Gastrocnemius medialis (tissue), 4 donors: ENCODE results near the gene PRPF18.

ENCODE experiments used
- POLR2A ChIP-seq, 2 donors: fragments of 450-650 bp; IDR thresholded peaks; one replicate each; pipeline ENCODE4 v1.6.1; 2017; ENCODE audit warnings: antibody characterized with exemption in 2 of 2, mild to moderate bottlenecking in 2 of 2, moderate library complexity in 2 of 2
- TF ChIP-seq, protein P1 (sequence below), 5 experiments: fragments of 450-650 bp in 3 of 5; fragments of 200-600 bp in 2 of 5; sonication (generic) in 2 of 5; IDR thresholded peaks in 4 of 5; conservative IDR thresholded peaks in 1 of 5; 1 replicate in 4 of 5; 2 replicates in 1 of 5; pipeline ENCODE4 v1.5.1; 2016 to 2019; ENCODE audit warnings: antibody characterized with exemption in 5 of 5, mild to moderate bottlenecking in 3 of 5, moderate library complexity in 3 of 5

DNA sequence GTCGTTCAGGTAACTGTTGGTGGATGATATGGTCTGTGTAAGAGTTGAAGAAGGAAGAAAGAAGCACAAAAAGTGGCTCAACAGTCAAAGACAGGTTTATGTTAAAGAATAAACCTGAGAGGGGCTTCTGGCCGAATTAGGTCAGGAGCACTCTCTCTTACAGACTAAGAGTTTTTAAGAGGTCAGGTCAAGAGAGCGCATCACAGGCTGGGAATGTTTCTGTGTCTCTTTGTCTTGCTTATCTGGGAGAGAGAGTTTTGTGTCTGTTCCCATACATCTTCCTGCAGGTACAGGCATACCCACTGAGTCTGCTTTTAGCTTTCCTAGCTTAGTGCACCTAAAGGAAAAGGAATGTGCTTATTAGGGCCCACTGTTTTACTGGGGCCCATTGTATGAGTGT lies 22.2 kb upstream of the PRPF18 start:
- TF ChIP-seq, protein P1, sequence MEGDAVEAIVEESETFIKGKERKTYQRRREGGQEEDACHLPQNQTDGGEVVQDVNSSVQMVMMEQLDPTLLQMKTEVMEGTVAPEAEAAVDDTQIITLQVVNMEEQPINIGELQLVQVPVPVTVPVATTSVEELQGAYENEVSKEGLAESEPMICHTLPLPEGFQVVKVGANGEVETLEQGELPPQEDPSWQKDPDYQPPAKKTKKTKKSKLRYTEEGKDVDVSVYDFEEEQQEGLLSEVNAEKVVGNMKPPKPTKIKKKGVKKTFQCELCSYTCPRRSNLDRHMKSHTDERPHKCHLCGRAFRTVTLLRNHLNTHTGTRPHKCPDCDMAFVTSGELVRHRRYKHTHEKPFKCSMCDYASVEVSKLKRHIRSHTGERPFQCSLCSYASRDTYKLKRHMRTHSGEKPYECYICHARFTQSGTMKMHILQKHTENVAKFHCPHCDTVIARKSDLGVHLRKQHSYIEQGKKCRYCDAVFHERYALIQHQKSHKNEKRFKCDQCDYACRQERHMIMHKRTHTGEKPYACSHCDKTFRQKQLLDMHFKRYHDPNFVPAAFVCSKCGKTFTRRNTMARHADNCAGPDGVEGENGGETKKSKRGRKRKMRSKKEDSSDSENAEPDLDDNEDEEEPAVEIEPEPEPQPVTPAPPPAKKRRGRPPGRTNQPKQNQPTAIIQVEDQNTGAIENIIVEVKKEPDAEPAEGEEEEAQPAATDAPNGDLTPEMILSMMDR (IDR thresholded peaks at IDR 0.05 in 4 of 5, conservative IDR thresholded peaks at IDR 0.05 in 1 of 5), result no peak
- TF ChIP-seq POLR2A (IDR thresholded peaks at IDR 0.05), result no peak
